ENCODE results near the gene COPE. TPM values are rescaled to one million over a fixed set of nuclear protein-coding genes. Genes with fewer than 3 reads are reported as not detected.

The COPE gene
- total RNA-seq, 1 donor from 2014 or later = 331 TPM

- peak; percentile 52 for TF ChIP-seq CTCF (IDR thresholded peaks at IDR 0.05; ENCODE audit: insufficient read depth, low read length, severe bottlenecking)
- H3K27me3 ChIP-seq (ENCODE audit: control insufficient read depth, insufficient read depth, low read length) = no peaks in the 10 kb centered on the region
- no peak for FAIRE-seq
- peak; percentile 32 for DNase-seq (ENCODE audit: low read depth)
- H3K36me3 ChIP-seq (ENCODE audit: control insufficient read depth, insufficient read depth, low read length) = peaks cover 27% of the 10 kb centered on the region
- H3K4me3 ChIP-seq (ENCODE audit: low read depth, low read length) = no peak overlapping the region
Observed at GRCh38 chr19:18915639-18916038, 3.5 kb downstream of the COPE start.

- H3K27me3 ChIP-seq (ENCODE audit: control insufficient read depth, insufficient read depth, low read length) = no peaks in the 10 kb centered on the region
- no peak overlapping the region for H3K4me3 ChIP-seq (ENCODE audit: low read depth, low read length)
- peaks cover 31% of the 10 kb centered on the region for H3K36me3 ChIP-seq (ENCODE audit: control insufficient read depth, insufficient read depth, low read length)
- no peak for TF ChIP-seq CTCF (IDR thresholded peaks at IDR 0.05; ENCODE audit: insufficient read depth, low read length, severe bottlenecking)
- DNase-seq (ENCODE audit: low read depth) = no peak
- no peak for FAIRE-seq
Observed at GRCh38 chr19:18913466-18913865, 5.7 kb downstream of the COPE start.

- H3K4me3 ChIP-seq (ENCODE audit: low read depth, low read length) = no peak overlapping the region
- no peak for TF ChIP-seq CTCF (IDR thresholded peaks at IDR 0.05; ENCODE audit: insufficient read depth, low read length, severe bottlenecking)
- no peaks in the 10 kb centered on the region for H3K27me3 ChIP-seq (ENCODE audit: control insufficient read depth, insufficient read depth, low read length)
- peaks cover 32% of the 10 kb centered on the region for H3K36me3 ChIP-seq (ENCODE audit: control insufficient read depth, insufficient read depth, low read length)
- DNase-seq (ENCODE audit: low read depth) (no peak), FAIRE-seq (no peak)
Observed at GRCh38 chr19:18912933-18913332, 6.3 kb downstream of the COPE start.

GRCh38 chr19:18910801-18911436 is 8.3 kb downstream of the COPE start:
- Histone ChIP-seq H3K4me3 (ENCODE audit: low read depth, low read length) (no peak overlapping the region), H3K27me3 (ENCODE audit: control insufficient read depth, insufficient read depth, low read length) (no peaks in the 10 kb centered on the region), H3K36me3 (ENCODE audit: control insufficient read depth, insufficient read depth, low read length) (peaks cover 44% of the 10 kb centered on the region)
- DNase-seq (ENCODE audit: low read depth) (no peak), FAIRE-seq (no peak)
- no peak for TF ChIP-seq CTCF (IDR thresholded peaks at IDR 0.05; ENCODE audit: insufficient read depth, low read length, severe bottlenecking)

GRCh38 chr19:18910010-18910409 is 9.2 kb downstream of the COPE start:
- FAIRE-seq (no peak), DNase-seq (ENCODE audit: low read depth) (no peak)
- Histone ChIP-seq H3K27me3 (ENCODE audit: control insufficient read depth, insufficient read depth, low read length) (no peaks in the 10 kb centered on the region), H3K36me3 (ENCODE audit: control insufficient read depth, insufficient read depth, low read length) (peaks cover 45% of the 10 kb centered on the region), H3K4me3 (ENCODE audit: low read depth, low read length) (no peak overlapping the region)
- TF ChIP-seq CTCF (IDR thresholded peaks at IDR 0.05; ENCODE audit: insufficient read depth, low read length, severe bottlenecking) = no peak

Data from bronchial epithelial cell (primary cell).